Ascending aorta (tissue), 2 donors: ENCODE measurements around the gene SETBP1. TPM values are rescaled to one million over a fixed set of nuclear protein-coding genes. Genes with fewer than 3 reads are reported as not detected.

Experiments used
- DNase-seq, 2 donors: peaks; one replicate each; pipeline ENCODE4 v3.0.0-alpha.2; 2019; ENCODE audit warnings: low spot score in 2 of 2
- H3K27ac ChIP-seq, 2 donors: fragments of 200-600 bp; sonication (generic); one replicate each; pipeline ENCODE4 v1.5.1; 2016 to 2017; ENCODE audit warnings: mild to moderate bottlenecking in 1 of 2
- H3K27me3 ChIP-seq: fragments of 200-600 bp; sonication (generic); one replicate; pipeline ENCODE4 v1.5.1; 2017
- H3K36me3 ChIP-seq, 2 donors: fragments of 200-600 bp; sonication (generic); one replicate each; pipeline ENCODE4 v1.5.1; 2016
- H3K4me1 ChIP-seq, 2 donors: fragments of 200-600 bp; sonication (generic); one replicate each; pipeline ENCODE4 v1.5.1; 2016 to 2017; ENCODE audit warnings: mild to moderate bottlenecking in 1 of 2
- H3K4me3 ChIP-seq, 2 donors: fragments of 200-600 bp; sonication (generic); one replicate each; pipeline ENCODE4 v1.5.1; 2016 to 2017; ENCODE audit warnings: mild to moderate bottlenecking in 1 of 2
- H3K9me3 ChIP-seq, 2 donors: fragments of 200-600 bp; sonication (generic); one replicate each; pipeline ENCODE4 v1.5.1; 2016
- intact Hi-C: fragments of 100-400 bp; cut with DNase I; formaldehyde crosslinking; loops from one replicate; pipeline ENCODE4 v1.15.1; 2023
- total RNA-seq: library from RNA; depleted of rRNA; stranded (reverse); fragments of >200 nt; gene quantifications from one replicate; pipeline ENCODE4 v1.1.0, GENCODE V29; 2016
- TF ChIP-seq, protein P1 (sequence below), 3 experiments: fragments of 200-600 bp in 2 of 3; fragments of 450-650 bp in 1 of 3; sonication (generic) in 2 of 3; IDR thresholded peaks; one replicate each; pipeline ENCODE4 v1.5.1; 2016 to 2019; ENCODE audit warnings: antibody characterized with exemption in 3 of 3, mild to moderate bottlenecking in 1 of 3, moderate library complexity in 1 of 3

SETBP1 gene
- total RNA-seq, 1 donor from 2014 or later = 23.5 TPM

DNA sequence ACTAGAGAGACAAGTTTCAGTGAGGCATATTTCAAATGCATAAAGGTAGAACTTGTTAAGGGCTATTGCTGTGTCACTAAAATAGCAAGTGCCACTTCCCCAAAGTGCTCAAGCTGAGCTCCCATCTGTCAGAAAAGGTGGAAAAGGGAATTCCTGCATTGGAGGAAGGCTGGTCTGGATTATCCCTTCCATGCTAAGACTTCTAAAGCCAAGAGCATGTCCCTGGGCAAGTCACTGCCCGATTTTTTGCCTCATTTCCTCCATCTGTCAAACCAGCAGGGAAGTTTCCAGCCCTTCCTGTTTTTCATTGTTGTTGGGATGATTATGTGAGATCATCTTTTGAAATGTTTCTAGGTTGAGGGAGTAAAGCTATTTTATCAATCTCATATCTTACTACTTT lies 175.5 kb downstream of the SETBP1 start:
- TF ChIP-seq, protein P1, sequence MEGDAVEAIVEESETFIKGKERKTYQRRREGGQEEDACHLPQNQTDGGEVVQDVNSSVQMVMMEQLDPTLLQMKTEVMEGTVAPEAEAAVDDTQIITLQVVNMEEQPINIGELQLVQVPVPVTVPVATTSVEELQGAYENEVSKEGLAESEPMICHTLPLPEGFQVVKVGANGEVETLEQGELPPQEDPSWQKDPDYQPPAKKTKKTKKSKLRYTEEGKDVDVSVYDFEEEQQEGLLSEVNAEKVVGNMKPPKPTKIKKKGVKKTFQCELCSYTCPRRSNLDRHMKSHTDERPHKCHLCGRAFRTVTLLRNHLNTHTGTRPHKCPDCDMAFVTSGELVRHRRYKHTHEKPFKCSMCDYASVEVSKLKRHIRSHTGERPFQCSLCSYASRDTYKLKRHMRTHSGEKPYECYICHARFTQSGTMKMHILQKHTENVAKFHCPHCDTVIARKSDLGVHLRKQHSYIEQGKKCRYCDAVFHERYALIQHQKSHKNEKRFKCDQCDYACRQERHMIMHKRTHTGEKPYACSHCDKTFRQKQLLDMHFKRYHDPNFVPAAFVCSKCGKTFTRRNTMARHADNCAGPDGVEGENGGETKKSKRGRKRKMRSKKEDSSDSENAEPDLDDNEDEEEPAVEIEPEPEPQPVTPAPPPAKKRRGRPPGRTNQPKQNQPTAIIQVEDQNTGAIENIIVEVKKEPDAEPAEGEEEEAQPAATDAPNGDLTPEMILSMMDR (IDR thresholded peaks at IDR 0.05) = no peak
- no peak for DNase-seq

DNA sequence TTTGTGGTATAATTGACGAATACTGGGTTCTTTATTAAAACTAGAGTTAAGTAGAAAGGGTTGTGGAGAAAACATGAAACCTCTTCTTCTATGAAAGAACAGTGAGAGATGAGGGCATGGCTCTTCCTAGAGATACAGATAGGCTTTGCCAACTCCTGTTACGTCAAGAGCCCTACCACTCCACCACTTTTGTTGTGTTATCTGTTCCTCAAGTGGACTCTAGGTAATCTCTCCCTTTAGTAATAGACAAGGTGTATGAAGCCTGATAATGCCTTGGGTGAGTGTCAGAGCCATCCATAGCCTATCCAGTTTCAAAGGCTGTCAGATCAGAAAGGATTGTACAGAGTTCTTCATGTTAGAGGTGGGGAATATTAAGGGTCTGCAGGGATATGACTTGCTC lies 176.4 kb downstream of the SETBP1 start:
- no peak for DNase-seq
- Histone ChIP-seq H3K4me1 (peaks cover 0 to 4% of the 10 kb centered on the region in 2 donors), H3K36me3 (no peaks in the 10 kb centered on the region), H3K4me3 (no peak overlapping the region), H3K27ac (no peak overlapping the region), H3K9me3 (no peaks in the 10 kb centered on the region), H3K27me3 (no peaks in the 10 kb centered on the region)
- TF ChIP-seq, protein P1 (IDR thresholded peaks at IDR 0.05) = no peak
- intact Hi-C loops = no loop called here

More for the DNA sequence above, 175.5 kb downstream of the SETBP1 start:
- peaks cover 0 to 4% of the 10 kb centered on the region in 2 donors for H3K4me1 ChIP-seq
- intact Hi-C loops = no loop called here
- H3K9me3 ChIP-seq = no peaks in the 10 kb centered on the region
- H3K4me3 ChIP-seq = no peak overlapping the region
- H3K27ac ChIP-seq = no peak overlapping the region
- H3K27me3 ChIP-seq = no peaks in the 10 kb centered on the region
- no peaks in the 10 kb centered on the region for H3K36me3 ChIP-seq

DNA sequence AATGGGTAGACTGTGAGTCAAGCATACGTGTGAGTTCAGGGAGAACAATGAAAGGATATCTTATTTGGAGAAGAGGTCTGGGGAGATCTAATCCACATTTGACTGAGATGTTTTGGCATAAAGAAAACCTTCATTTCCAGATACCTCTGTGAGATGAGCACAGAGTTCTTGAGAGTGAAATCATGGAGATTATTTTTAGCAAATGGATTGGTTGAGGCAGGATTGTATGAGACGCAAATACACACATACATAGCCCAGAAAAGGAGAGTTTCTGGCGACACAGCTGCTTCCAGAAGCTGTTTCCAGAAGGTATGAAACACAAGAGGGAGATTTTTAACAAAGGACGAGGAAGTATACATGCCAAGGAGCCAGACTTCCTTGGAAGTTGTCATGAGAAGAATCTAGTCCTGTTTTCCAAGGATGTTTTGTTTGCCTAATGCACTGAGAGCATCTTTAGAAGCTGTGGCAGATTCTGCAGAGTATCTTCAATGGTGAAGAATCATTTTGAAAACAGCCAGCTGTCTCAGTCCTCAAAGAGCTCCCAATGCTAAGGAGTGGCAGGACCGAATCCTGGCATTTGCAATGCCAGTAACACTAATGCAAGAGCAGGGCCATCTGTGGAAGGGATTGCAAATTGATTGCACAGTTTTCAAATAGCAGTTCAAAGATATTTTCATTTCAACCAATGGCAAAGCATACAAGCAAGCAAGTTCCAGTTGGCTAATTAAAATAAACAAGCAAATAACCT lies 177.2 kb downstream of the SETBP1 start:
- H3K27ac ChIP-seq = no peak overlapping the region
- no peaks in the 10 kb centered on the region for H3K9me3 ChIP-seq
- TF ChIP-seq, protein P1 (IDR thresholded peaks at IDR 0.05) = no peak
- H3K27me3 ChIP-seq = no peaks in the 10 kb centered on the region
- peaks cover 0 to 4% of the 10 kb centered on the region in 2 donors for H3K4me1 ChIP-seq
- H3K4me3 ChIP-seq = no peak overlapping the region
- no peak for DNase-seq
- intact Hi-C loops = no loop called here
- no peaks in the 10 kb centered on the region for H3K36me3 ChIP-seq

DNA sequence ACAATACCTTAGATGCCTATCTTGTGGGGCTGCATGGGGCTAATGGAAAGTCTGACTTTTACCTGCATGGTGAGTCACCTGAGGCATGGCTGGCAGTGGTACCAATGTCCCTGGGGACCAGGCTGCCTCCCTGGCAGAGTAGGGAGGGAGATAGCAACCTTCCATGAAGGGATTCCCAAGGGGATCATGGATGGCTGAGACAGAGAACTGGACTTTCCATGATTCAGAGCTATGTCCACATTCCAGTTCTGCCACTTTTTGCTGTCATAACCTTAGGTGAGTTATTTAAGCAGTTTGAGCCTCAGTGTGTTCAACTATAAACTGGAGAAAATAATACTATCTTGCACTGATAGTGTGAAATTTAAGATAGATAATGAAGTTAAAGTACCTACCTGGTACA lies 178.6 kb downstream of the SETBP1 start:
- intact Hi-C loops = no loop called here
- H3K4me3 ChIP-seq = no peak overlapping the region
- H3K4me1 ChIP-seq = peaks cover 0 to 4% of the 10 kb centered on the region in 2 donors
- no peaks in the 10 kb centered on the region for H3K36me3 ChIP-seq
- H3K27ac ChIP-seq = no peak overlapping the region
- H3K27me3 ChIP-seq = no peaks in the 10 kb centered on the region
- DNase-seq = no peak
- H3K9me3 ChIP-seq = no peaks in the 10 kb centered on the region
- TF ChIP-seq, protein P1 (IDR thresholded peaks at IDR 0.05) = no peak

DNA sequence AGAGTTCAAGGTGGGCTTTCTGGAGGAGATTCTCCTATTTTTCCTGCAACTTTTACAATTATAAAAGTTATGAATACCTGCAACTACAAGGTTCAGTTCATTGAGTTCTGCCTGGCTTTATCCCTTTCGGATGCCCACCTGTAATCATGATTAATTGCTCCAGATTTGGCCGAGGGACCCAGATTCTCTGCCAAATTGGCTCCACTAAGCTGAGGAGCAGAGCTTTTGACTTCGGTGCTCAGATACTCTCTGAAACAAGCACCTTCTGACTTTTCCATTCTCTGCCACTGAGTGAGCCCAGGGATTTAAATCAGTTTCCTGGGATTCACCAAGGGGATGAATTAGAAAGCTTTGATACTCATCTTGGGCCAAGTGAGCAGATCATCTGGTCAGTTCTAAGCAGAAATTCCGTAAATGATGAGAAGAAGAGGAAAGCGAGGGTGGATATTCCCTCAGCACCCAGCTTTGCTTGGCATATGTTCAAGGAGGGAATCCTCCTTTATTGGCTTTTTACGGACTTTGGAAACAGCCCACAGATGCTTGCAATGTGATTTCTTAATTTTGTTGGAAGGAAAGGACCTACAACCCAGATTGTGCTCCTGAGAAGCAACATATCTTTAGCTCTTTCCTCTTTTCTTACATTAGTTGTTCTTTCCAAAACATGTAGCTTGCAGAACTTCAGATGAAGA lies 179.2 kb downstream of the SETBP1 start:
- no peaks in the 10 kb centered on the region for H3K9me3 ChIP-seq
- intact Hi-C loops = no loop called here
- no peak for DNase-seq
- no peaks in the 10 kb centered on the region for H3K36me3 ChIP-seq
- no peak overlapping the region for H3K27ac ChIP-seq
- H3K27me3 ChIP-seq = no peaks in the 10 kb centered on the region
- H3K4me3 ChIP-seq = no peak overlapping the region
- H3K4me1 ChIP-seq = peaks cover 0 to 4% of the 10 kb centered on the region in 2 donors
- TF ChIP-seq, protein P1 (IDR thresholded peaks at IDR 0.05) = no peak
